Testis (tissue), 3 donors: ENCODE results near the gene MAPK8IP3. TPM values are rescaled to one million over a fixed set of nuclear protein-coding genes. Genes with fewer than 3 reads are reported as not detected.

Experiments
- DNase-seq: peaks from one replicate; pipeline ENCODE4 v3.0.0-alpha.2; 2019
- H3K27ac ChIP-seq, 2 donors: fragments of 200-600 bp; sonication (generic); one replicate each; pipeline ENCODE4 v1.5.1; 2019
- H3K27me3 ChIP-seq: fragments of 200-600 bp; sonication (generic); one replicate; pipeline ENCODE4 v1.5.1; 2019
- H3K36me3 ChIP-seq: fragments of 200-600 bp; sonication (generic); one replicate; pipeline ENCODE4 v1.5.1; 2017; ENCODE audit warnings: low read depth; ENCODE audit errors: missing control alignments
- H3K4me1 ChIP-seq: fragments of 200-600 bp; sonication (generic); one replicate; pipeline ENCODE4 v1.5.1; 2019
- H3K4me3 ChIP-seq, 2 donors: fragments of 200-600 bp; sonication (generic); one replicate each; pipeline ENCODE4 v1.5.1; 2017 to 2019
- H3K9me3 ChIP-seq: fragments of 200-600 bp; sonication (generic); one replicate; pipeline ENCODE4 v1.5.1; 2017
- POLR2A ChIP-seq: fragments of 450-650 bp; IDR thresholded peaks from one replicate; pipeline ENCODE4 v1.6.1; 2017; ENCODE audit warnings: antibody characterized with exemption, mild to moderate bottlenecking, moderate library complexity
- WGBS, 2 donors: methylation state at CpG; one replicate each; pipeline ENCODE4 v1.1.5; 2018; 5-methylcytosine and 5-hydroxymethylcytosine counted together
- intact Hi-C: fragments of 100-400 bp; cut with DNase I; formaldehyde crosslinking; loops from one replicate; pipeline ENCODE4 v1.15.1; 2023; ENCODE audit warnings: low total_unique reads
- polyA plus RNA-seq: library from polyadenylated mRNA; stranded (reverse); fragments of 350-450 nt; fragmentation: Illumina TruSeq; extraction: RNeasy Lipid Tissue Mini Kit (QIAGEN cat#74804); gene quantifications from one replicate; pipeline ENCODE4 v1.2.3, GENCODE V29; 2014; ENCODE audit warnings: low read depth, low replicate concordance; ENCODE audit not compliant: insufficient read depth
- total RNA-seq, 2 donors: library from RNA; depleted of rRNA; stranded (reverse); fragments of >200 nt; gene quantifications; one replicate each; pipeline ENCODE4 v1.2.3, GENCODE V29; 2016
- TF ChIP-seq, protein P1 (sequence below), 3 experiments: fragments of 450-650 bp in 2 of 3; fragments of 200-600 bp in 1 of 3; sonication (generic) in 1 of 3; IDR thresholded peaks; one replicate each; pipeline ENCODE4 v1.5.1; 2016 to 2019; ENCODE audit warnings: antibody characterized with exemption in 3 of 3, mild to moderate bottlenecking in 2 of 3, moderate library complexity in 1 of 3

The MAPK8IP3 gene
- total and polyA plus RNA-seq, 3 donors from 2014 or later: 52.7 to 154 (median 128) TPM

DNA sequence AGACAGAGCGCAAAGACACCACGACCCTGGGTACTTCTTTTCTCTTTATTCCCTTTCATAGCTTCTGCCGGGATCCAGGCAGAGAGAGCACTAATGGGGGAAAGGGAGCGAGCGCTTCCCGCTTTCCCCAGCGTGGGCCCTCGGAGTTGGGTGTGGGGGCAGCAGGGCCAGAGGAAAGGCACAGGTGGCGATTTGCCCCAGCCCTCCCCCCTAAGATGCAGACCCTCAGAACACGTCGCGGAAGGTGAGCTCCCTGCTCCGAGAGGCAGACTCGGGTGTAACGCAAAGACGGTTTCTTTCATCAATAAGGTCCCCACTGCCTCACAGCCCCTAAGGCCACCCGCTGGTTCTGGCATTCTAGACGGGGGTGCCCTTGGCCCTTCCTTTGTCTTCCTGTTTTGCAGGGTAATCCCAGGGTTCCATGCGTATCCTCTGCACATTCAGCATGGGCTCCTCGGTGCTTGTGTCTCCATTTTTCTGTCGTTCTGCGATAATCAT, 65.9 kb downstream of the MAPK8IP3 start:
- intact Hi-C loops: no loop called here

DNA sequence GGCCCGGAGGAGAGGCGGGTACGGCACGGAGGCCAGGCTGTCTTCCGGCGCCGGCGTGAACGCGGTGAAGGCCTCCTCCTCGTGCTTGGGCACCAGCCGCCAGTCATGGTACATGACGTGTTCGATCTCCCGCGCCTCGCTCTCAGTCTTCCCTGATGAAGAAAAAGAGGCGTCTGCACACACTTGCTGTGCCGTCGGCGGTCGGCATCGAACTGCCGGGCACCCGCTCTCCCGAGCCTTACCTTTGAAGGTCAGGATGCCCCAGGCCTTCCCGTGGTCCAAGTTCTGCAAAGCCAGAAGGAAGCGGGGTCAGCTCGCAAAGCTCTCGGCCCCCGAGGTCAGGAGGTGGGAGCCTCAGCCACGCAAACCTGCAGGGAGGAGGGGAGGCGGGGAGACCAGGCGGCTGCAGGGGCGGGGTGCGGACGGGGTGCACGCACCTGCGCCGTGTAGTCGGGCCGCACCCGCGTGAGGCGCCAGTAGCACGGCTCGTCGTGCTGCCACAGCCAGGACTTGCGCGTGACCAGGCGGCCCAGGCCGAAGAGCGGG, 66.4 kb downstream of the MAPK8IP3 start, which contains the start of gene EME2:
TSS of gene EME2 (plus strand) at position 449 of the 546 bp plus-strand sequence. CDS start 418 bp downstream, outside the sequence.
- Histone ChIP-seq H3K27me3 (no peaks in the 10 kb centered on the region), H3K27ac (peak within 1 kb of the TSS; percentile 73 to 87), H3K36me3 (no peaks in the 10 kb centered on the region), H3K4me3 (peak within 1 kb of the TSS; percentile 86), H3K9me3 (no peaks in the 10 kb centered on the region), H3K4me1 (peaks cover 27% of the 10 kb centered on the region)
- TF ChIP-seq, protein P1, sequence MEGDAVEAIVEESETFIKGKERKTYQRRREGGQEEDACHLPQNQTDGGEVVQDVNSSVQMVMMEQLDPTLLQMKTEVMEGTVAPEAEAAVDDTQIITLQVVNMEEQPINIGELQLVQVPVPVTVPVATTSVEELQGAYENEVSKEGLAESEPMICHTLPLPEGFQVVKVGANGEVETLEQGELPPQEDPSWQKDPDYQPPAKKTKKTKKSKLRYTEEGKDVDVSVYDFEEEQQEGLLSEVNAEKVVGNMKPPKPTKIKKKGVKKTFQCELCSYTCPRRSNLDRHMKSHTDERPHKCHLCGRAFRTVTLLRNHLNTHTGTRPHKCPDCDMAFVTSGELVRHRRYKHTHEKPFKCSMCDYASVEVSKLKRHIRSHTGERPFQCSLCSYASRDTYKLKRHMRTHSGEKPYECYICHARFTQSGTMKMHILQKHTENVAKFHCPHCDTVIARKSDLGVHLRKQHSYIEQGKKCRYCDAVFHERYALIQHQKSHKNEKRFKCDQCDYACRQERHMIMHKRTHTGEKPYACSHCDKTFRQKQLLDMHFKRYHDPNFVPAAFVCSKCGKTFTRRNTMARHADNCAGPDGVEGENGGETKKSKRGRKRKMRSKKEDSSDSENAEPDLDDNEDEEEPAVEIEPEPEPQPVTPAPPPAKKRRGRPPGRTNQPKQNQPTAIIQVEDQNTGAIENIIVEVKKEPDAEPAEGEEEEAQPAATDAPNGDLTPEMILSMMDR (IDR thresholded peaks at IDR 0.05): no peak
- TF ChIP-seq POLR2A: no peak
- WGBS, 2 donors: 0% methylated on average over 12 to 53 of the region's 53 CpGs
- no peak for DNase-seq
- intact Hi-C loops: no loop called here

More for the DNA sequence above, 65.9 kb downstream of the MAPK8IP3 start:
- TF ChIP-seq POLR2A: no peak
- TF ChIP-seq, protein P1 (IDR thresholded peaks at IDR 0.05): no peak
- Histone ChIP-seq H3K9me3 (no peaks in the 10 kb centered on the region), H3K4me3 (peak overlapping the region; percentile 86), H3K27ac (peak overlapping the region; percentile 73 to 87), H3K36me3 (no peaks in the 10 kb centered on the region), H3K27me3 (no peaks in the 10 kb centered on the region), H3K4me1 (peaks cover 27% of the 10 kb centered on the region)
- DNase-seq: no peak
- 6 to 7% methylated on average over 17 to 22 of the region's 22 CpGs for WGBS, 2 donors

DNA sequence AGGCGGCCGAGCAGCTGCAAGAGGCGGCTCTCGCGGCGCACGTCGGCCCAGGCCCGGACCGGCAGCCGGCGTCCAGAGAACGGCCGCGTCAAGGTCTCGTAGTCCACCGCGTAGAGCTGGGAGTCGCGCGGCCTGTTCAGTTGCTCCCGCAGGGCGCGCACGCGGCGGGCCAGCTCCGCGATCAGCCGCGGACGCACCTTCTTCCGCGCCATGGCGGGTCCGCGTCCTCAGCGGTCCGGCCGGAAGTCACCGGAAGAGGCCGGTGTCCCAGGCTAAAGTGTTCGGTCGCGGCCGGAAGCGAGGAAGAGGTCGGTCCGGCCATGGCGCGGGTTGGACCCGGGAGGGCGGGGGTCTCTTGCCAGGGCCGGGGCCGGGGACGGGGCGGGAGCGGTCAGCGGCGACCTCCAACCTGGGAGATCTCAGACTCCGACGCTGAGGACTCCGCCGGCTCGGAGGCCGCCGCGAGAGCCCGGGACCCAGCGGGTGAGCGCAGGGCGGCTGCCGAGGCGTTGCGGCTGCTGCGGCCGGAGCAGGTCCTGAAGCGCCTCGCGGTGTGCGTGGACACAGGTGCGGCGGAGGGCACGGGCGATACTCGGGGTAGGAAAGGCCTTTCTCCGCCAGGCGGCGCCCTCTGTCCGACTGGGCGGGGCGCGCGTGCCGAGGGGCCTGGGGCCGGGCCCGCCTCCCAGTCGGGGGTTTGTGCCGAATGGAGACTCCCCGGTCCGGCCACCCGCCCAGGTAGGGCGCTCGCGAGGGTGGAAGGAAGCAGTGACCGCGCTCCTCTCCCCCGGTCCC, 67.1 kb downstream of the MAPK8IP3 start, which contains the start of gene MRPS34:
TSS of gene MRPS34 (minus strand) at position 227 of the 795 bp plus-strand sequence. CDS start at position 212, 15 bp downstream.
- H3K27me3 ChIP-seq: no peaks in the 10 kb centered on the region
- 0% methylated on average over 56 of the region's 108 CpGs; no CpG with 5 or more reads in 1 of the 2 donors for WGBS, 2 donors
- peak within 1 kb of the TSS; percentile 73 to 87 for H3K27ac ChIP-seq
- TF ChIP-seq, protein P1 (IDR thresholded peaks at IDR 0.05): peak; percentile 54 to 76 (median 74)
- no peak for TF ChIP-seq POLR2A
- peak within 1 kb of the TSS; percentile 86 for H3K4me3 ChIP-seq
- intact Hi-C loops: no loop called here
- no peaks in the 10 kb centered on the region for H3K36me3 ChIP-seq
- H3K9me3 ChIP-seq: no peaks in the 10 kb centered on the region
- DNase-seq: peak; percentile 85
- H3K4me1 ChIP-seq: peaks cover 27% of the 10 kb centered on the region

DNA sequence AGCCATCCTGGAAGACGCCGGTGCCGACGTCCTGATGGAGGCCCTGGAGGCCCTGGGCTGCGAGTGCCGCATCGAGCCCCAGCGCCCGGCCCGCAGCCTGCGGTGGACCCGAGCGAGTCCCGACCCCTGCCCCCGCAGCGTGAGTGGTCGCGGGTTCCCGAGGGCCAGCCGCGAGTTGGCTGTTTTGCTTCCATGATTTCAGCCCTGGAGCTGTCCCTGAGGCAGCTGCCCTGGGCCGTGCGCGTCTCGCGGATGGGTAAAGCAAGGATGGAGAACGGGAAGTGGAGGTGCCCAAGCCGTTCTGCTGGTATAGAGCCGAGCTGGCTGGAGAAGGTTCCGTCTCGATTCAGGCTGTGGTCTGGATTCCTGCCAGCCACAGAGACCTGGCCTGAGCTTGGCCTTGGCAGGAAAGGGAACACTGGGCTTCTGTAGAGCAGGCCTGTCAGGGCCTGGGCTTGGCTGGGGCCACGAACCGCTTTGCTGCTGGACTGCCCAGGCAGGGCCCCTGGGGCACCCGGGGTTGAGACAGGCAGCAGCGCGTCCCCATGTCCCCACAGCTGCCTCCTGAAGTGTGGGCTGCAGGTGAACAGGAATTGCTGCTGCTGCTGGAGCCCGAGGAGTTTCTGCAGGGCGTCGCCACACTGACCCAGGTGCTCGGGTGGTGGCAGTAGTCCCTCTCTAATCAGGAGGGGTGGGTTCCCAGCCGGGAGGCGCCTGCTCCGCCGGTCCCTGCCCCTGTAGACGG, 67.9 kb downstream of the MAPK8IP3 start:
- WGBS, 2 donors: 13 to 15% methylated on average over 6 to 37 of the region's 45 CpGs
- intact Hi-C loops: no loop called here
- no peak for DNase-seq
- Histone ChIP-seq H3K4me1 (peaks cover 27% of the 10 kb centered on the region), H3K9me3 (no peaks in the 10 kb centered on the region), H3K27ac (peak overlapping the region; percentile 73 to 87), H3K4me3 (peak overlapping the region; percentile 86), H3K36me3 (no peaks in the 10 kb centered on the region), H3K27me3 (no peaks in the 10 kb centered on the region)
- TF ChIP-seq, protein P1 (IDR thresholded peaks at IDR 0.05): no peak
- TF ChIP-seq POLR2A: no peak
